ENCODE measurements around the gene RPL36. TPM values are rescaled to one million over a fixed set of nuclear protein-coding genes. Genes with fewer than 3 reads are reported as not detected.

The RPL36 gene
- total and polyA plus RNA-seq, 9 of the 15 experiments (the other 6 are each of a cell fraction or from before 2014, with no cell fraction given), result 350 to 3,412 (median 1,507) TPM

DNA sequence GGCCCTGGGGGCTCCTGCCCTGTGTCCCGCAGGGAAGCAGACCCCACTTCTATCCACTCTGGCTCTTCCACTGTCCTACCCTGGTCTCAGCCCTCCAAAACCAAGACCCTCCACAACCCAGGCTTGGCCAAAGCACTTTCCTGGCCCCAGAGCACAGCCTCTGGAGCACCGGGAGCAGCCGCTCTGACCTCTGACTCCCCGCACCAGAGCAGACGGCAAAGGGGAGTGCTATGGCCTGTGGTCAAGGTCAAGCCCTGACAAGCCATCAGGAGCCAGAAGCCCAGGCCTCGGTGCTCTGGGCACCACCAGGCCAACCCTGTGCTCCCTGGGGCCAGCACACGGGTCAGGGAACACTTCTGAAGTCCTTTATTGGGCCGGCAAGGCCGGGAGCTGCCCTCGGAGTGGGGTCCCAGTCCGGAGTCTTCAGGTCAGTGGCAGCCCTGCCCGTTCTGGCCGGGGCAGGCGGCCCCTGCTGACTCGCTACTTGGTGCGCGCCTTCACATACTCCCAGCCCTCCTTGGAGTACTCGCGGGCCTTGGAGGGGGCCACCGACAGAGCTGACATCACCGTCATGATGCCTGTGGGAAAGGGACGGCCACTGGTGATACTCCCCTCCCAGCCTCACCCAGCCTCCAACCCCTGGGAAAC, 11.9 kb upstream of the RPL36 start:
- Histone ChIP-seq H3K4me3 (no peak overlapping the region), H3K9ac (ENCODE audit: insufficient read depth in 1 of 2, low read depth in 2 of 2, low read length in 2 of 2) (peak overlapping the region in 1 of 2 experiments; percentile 50; a peak in 1 of 4 replicates), H2AFZ (ENCODE audit: low read depth, low read length) (no peak overlapping the region), H3K4me1 (replicated peaks in 1 of 2; ENCODE audit: control insufficient read depth in 2 of 2, insufficient read depth in 2 of 2, low read length in 2 of 2) (peaks cover 28 to 67% of the 10 kb centered on the region in 2 experiments), H3K27me3 (ENCODE audit: control insufficient read depth in 2 of 2, insufficient read depth in 2 of 2, low read length in 2 of 2) (no peaks in the 10 kb centered on the region), H3K36me3 (ENCODE audit: control insufficient read depth, insufficient read depth, low read length) (peaks cover 17% of the 10 kb centered on the region; the same call in 2 of the 3 replicates), H3K9me3 (replicated peaks; ENCODE audit: control insufficient read depth, insufficient read depth, low read depth, low read length) (no peaks in the 10 kb centered on the region), H3K4me2 (ENCODE audit: insufficient read depth, low read length) (no peak overlapping the region), H3K27ac (ENCODE audit: extremely low read depth, low read depth, low read length) (no peak overlapping the region), H4K20me1 (replicated peaks; ENCODE audit: control insufficient read depth, insufficient read depth, low read length) (peaks cover 6% of the 10 kb centered on the region; the same call in 1 of the 2 replicates), H3K79me2 (ENCODE audit: control insufficient read depth, insufficient read depth, low read length) (peaks cover 12% of the 10 kb centered on the region), H3K9me1 (ENCODE audit: control insufficient read depth, insufficient read depth, low read length) (no peaks in the 10 kb centered on the region)
- no TSS peak for BruUV-seq (replicated peaks)
- CTCF ChIA-PET (ENCODE audit: low intra/inter-chr PET ratio), result no interaction called here
- intact Hi-C loops (cut with micrococcal nuclease) (no loop called here), in situ Hi-C loops (cut with MboI) (no loop called here)
- TF ChIP-seq RBFOX2 (IDR thresholded peaks at IDR 0.05; ENCODE audit: low read depth, low read length) (no peak), ZNF347 (CRISPR knock-in tag; IDR thresholded peaks at IDR 0.05; ENCODE audit: low read depth) (no peak), MTA2 (IDR thresholded peaks at IDR 0.05; ENCODE audit: low read depth) (no peak), POLR2G (IDR thresholded peaks at IDR 0.05; ENCODE audit: low read depth, low read length) (peak; percentile 46; the same call in 1 of the 2 replicates), NCOA4 (IDR thresholded peaks at IDR 0.05; ENCODE audit: partially characterized antibody) (no peak), ATF1 (CRISPR knock-in tag; IDR thresholded peaks at IDR 0.05) (no peak), ATF1 (tag; IDR thresholded peaks at IDR 0.05) (no peak), SOX6 (IDR thresholded peaks at IDR 0.05) (no peak)
- DNase-seq (ENCODE audit: extremely low read depth in 1 of 4, low spot score in 3 of 4), result no peak
- no peak for ATAC-seq
- FAIRE-seq, result no peak
- WGBS (ENCODE audit: insufficient coverage, low coverage, missing lambda C conversion rate), result 90% methylated on average over 21 of the region's 22 CpGs
- POLR2A ChIA-PET, result interaction anchor here (1.0 kb wide), 1 partner anchor 12 kb away, joined by 4 read pairs; no protein-coding TSS in a partner anchor

All from K562 (cell line).